Smooth muscle cell (in vitro differentiated cells): ENCODE measurements around the gene SRCAP. TPM values are rescaled to one million over a fixed set of nuclear protein-coding genes. Genes with fewer than 3 reads are reported as not detected.
A peak's percentile ranks its signal among the peaks of the same experiment; 100 is the strongest.
"Not testable (repeated sequence)": the region's sequence is repeated elsewhere in the genome, so short reads cannot be mapped to it uniquely, and the experiment has no call there.

Experiments
- DNase-seq: peaks from one replicate; lab custom pipeline; 2025; ENCODE audit not compliant: unreplicated experiment; lab: John Stamatoyannopoulos, UW
- H2AFZ ChIP-seq: fragments of 200-600 bp; sonication (generic); 2 replicates; pipeline ENCODE4 v1.6.0; 2016; ENCODE audit warnings: antibody characterized with exemption, low read depth, mild to moderate bottlenecking
- H3F3A ChIP-seq: fragments of 200-600 bp; sonication (generic); 2 replicates; pipeline ENCODE4 v1.6.0; 2017; ENCODE audit warnings: antibody characterized with exemption, low read depth
- H3K27ac ChIP-seq: fragments of 200-600 bp; sonication (generic); 2 replicates; pipeline ENCODE4 v1.5.1; 2016; ENCODE audit warnings: low read depth, mild to moderate bottlenecking
- H3K27me3 ChIP-seq: fragments of 200-600 bp; sonication (generic); 2 replicates; pipeline ENCODE4 v1.6.1; 2016; ENCODE audit warnings: low read depth, mild to moderate bottlenecking
- H3K36me3 ChIP-seq: fragments of 200-600 bp; sonication (generic); 2 replicates; pipeline ENCODE4 v1.5.1; 2016; ENCODE audit warnings: low read depth
- H3K4me1 ChIP-seq: fragments of 200-600 bp; sonication (generic); 2 replicates; pipeline ENCODE4 v1.5.1; 2016; ENCODE audit warnings: low read depth
- H3K4me2 ChIP-seq: fragments of 200-600 bp; sonication (generic); 2 replicates; pipeline ENCODE4 v1.6.0; 2016; ENCODE audit warnings: mild to moderate bottlenecking
- H3K4me3 ChIP-seq: fragments of 200-600 bp; sonication (generic); 2 replicates; pipeline ENCODE4 v1.5.1; 2016; ENCODE audit warnings: mild to moderate bottlenecking
- H3K79me2 ChIP-seq: fragments of 200-600 bp; sonication (generic); 2 replicates; pipeline ENCODE4 v1.6.0; 2016; ENCODE audit warnings: low read depth, mild to moderate bottlenecking
- H3K9ac ChIP-seq: fragments of 200-600 bp; sonication (generic); 2 replicates; pipeline ENCODE4 v1.6.0; 2016; ENCODE audit warnings: low read depth
- H3K9me3 ChIP-seq: fragments of 200-600 bp; sonication (generic); replicated peaks from 2 replicates; pipeline ENCODE4 v1.5.1; 2016; ENCODE audit warnings: low read depth
- H4K20me1 ChIP-seq: fragments of 200-600 bp; sonication (generic); 2 replicates; pipeline ENCODE4 v1.6.0; 2016; ENCODE audit warnings: low read depth
- WGBS: methylation state at CpG from one replicate; pipeline ENCODE4 v1.1.7; 2016; ENCODE audit warnings: low lambda C conversion rate; 5-methylcytosine and 5-hydroxymethylcytosine counted together
- polyA plus RNA-seq: library from polyadenylated mRNA; unstranded; fragments of >200 nt; fragmentation: Nextera tagmentation; extraction: Ambion mirVana; gene quantifications from 2 replicates; pipeline ENCODE4 v1.2.1, GENCODE V29; 2016
- total RNA-seq: library from RNA; depleted of rRNA; stranded (reverse); fragments of >200 nt; gene quantifications from 2 replicates; pipeline ENCODE4 v1.2.3, GENCODE V29; 2014
- TF ChIP-seq, protein P1 (sequence below): fragments of 200-600 bp; sonication (generic); IDR thresholded peaks from 2 replicates; pipeline ENCODE4 v1.5.1; 2017; ENCODE audit warnings: borderline replicate concordance, mild to moderate bottlenecking, antibody characterized with exemption; ENCODE audit not compliant: insufficient read depth, poor library complexity, severe bottlenecking

The SRCAP gene
- total and polyA plus RNA-seq, 2 experiments from 2014 or later = 9.0 to 14.5 TPM

DNA sequence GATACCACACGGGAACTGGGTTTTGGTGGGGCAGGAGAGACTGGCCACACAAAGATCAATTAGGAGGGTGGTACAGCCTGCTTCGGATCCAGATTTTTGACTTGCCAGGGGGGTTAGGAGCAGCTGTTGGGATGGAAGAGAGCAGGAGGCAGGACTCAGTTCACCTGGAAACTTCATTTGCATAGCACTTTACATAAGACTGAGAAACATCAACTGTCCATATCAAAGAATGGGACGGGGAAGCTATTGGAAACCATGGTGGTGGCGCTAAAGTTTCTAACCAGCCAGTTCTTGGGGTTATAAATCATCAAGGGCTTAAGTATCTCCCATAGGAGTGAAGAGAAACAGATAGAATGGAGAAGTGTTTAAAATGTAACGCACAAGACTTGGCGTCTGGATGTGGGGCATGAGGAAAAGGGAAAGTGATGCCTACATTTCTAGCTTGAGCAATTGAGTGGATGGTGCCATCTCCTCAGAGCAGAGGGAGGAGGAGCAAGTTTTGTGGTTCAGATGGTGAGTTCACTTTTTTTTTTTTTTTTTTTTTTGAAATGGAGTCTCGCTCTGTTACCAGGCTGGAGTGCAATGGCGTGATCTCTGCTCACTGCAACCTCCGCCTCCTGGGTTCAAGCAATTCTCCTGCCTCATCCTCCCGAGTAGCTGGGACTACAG is 6.4 kb upstream of the SRCAP start:
- WGBS = 44% methylated on average over 10 of the region's 10 CpGs
- H3K4me2 ChIP-seq = no peak overlapping the region
- H2AFZ ChIP-seq = no peak overlapping the region
- TF ChIP-seq, protein P1, sequence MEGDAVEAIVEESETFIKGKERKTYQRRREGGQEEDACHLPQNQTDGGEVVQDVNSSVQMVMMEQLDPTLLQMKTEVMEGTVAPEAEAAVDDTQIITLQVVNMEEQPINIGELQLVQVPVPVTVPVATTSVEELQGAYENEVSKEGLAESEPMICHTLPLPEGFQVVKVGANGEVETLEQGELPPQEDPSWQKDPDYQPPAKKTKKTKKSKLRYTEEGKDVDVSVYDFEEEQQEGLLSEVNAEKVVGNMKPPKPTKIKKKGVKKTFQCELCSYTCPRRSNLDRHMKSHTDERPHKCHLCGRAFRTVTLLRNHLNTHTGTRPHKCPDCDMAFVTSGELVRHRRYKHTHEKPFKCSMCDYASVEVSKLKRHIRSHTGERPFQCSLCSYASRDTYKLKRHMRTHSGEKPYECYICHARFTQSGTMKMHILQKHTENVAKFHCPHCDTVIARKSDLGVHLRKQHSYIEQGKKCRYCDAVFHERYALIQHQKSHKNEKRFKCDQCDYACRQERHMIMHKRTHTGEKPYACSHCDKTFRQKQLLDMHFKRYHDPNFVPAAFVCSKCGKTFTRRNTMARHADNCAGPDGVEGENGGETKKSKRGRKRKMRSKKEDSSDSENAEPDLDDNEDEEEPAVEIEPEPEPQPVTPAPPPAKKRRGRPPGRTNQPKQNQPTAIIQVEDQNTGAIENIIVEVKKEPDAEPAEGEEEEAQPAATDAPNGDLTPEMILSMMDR = no peak
- H3K79me2 ChIP-seq = no peaks in the 10 kb centered on the region
- DNase-seq = no peak
- H3K9ac ChIP-seq = no peak overlapping the region
- no peak overlapping the region for H3K4me3 ChIP-seq
- no peaks in the 10 kb centered on the region for H3K36me3 ChIP-seq
- H4K20me1 ChIP-seq = no peaks in the 10 kb centered on the region
- H3F3A ChIP-seq = no peaks in the 10 kb centered on the region
- peaks cover 2% of the 10 kb centered on the region for H3K4me1 ChIP-seq
- no peaks in the 10 kb centered on the region for H3K9me3 ChIP-seq
- no peaks in the 10 kb centered on the region for H3K27me3 ChIP-seq
- no peak overlapping the region for H3K27ac ChIP-seq

DNA sequence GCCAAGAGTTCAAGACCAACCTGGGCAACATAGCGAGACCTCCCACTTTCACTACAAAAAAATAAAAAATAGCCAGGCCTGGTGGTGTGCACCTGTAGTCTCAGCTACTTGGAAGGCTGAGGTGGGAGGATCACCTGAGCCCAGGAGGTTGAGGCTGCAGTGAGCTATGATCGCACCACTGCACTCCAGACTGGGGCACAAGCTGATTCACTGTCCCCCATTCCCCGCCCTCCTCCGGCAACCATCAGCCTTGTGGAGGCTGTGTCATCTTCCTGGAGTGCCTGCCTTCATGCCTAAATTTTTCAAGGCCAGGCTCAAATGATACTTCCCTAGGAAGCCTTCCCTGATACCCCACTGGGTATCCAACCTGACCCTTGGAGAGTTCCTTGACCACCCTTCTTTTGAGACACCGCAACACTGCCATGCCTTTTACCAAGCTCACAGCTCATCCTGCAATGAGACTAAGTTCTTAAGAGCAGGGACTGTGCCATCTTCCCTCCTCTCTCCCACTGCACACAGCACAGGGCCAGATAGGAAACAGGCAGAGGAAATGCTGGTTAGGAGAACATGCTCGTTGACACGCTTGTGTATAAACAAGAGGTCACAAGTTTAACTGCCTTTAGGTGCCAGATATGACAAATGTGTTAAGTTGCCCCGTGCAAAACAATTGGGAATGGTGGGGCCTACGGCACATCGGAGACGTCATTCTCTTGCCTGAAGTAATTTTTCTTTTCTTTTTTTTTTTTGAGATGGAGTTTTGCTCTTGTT is 3.9 kb upstream of the SRCAP start:
- no peak overlapping the region for H2AFZ ChIP-seq
- TF ChIP-seq, protein P1 = no peak
- no peak overlapping the region for H3K27ac ChIP-seq
- no peak overlapping the region for H3K4me2 ChIP-seq
- peaks cover 9% of the 10 kb centered on the region for H3K79me2 ChIP-seq
- WGBS = 93% methylated on average over 11 of the region's 11 CpGs
- peaks cover 13% of the 10 kb centered on the region for H3K4me1 ChIP-seq
- no peak overlapping the region for H3K4me3 ChIP-seq
- peaks cover 9% of the 10 kb centered on the region for H3F3A ChIP-seq
- H3K36me3 ChIP-seq = no peaks in the 10 kb centered on the region
- no peaks in the 10 kb centered on the region for H3K9me3 ChIP-seq
- peaks cover 9% of the 10 kb centered on the region for H4K20me1 ChIP-seq
- DNase-seq = no peak
- H3K9ac ChIP-seq = no peak overlapping the region
- no peaks in the 10 kb centered on the region for H3K27me3 ChIP-seq

DNA sequence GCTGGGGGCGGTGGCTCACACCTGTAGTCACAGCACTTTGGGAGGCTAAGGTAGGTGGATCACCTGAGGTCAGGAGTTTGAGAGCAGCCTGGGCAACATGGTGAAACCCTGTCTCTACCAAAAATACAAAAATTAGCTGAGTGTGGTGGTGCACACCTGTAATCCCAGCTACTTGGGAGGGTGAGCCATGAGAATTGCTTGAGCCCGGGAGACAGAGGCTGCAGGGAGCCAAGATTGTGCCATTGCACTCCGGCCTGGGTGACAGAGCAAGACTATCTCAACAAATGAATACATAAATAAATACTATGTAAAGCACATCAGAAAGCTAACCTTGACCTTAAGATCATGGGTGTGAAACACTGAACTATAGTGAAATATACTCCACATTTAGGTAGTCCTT is 2.3 kb upstream of the SRCAP start:
- 98% methylated on average over 3 of the region's 3 CpGs for WGBS

DNA sequence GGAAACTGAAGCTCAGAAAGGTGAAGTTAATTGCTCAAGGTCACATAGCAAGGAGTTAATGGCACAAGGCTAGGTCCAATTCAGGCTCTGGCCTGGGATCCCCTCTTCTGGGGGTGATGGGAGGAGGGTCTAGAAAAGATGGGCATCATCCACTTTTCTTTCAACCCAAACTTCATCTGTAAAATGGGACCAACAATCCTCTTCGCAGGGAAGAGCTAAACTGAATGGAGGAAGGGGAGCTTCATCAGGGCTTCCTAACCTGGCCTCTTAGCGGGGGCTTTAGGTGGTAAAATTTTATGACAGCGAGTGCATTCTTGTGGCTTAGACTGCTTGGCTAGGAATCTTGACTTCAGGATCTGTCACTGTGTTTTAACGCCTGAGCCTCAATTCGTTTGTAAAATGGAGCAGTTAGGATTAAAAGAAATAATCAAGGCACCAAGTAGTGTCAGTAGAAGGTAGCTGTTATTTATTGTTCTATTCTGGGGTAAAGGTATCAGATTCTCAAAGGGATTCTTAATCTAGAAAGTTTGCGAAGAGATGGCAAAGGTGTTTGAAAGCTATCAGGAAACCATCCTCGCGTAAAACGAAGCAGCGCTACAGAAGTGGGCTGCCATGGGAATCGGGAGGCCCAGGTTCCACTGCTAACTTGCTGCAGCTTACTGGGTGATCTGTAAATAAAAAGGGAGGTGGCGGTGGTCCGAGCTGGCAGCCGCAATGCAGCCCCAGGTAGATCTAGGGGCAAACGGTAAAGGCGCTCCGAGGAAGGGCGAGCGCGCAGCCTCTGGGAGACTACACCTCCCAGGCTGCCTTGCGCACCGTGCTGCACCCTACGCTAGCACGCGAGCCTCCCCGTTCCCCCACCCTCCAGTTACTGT is 1.5 kb upstream of the SRCAP start:
- H4K20me1 ChIP-seq = peaks cover 30% of the 10 kb centered on the region
- H2AFZ ChIP-seq = peak overlapping the region; percentile 96
- no peaks in the 10 kb centered on the region for H3K9me3 ChIP-seq
- TF ChIP-seq, protein P1 = no peak
- peak overlapping the region; percentile 99 for H3K9ac ChIP-seq
- peaks cover 19% of the 10 kb centered on the region for H3K4me1 ChIP-seq
- no peaks in the 10 kb centered on the region for H3K27me3 ChIP-seq
- H3K36me3 ChIP-seq = no peaks in the 10 kb centered on the region
- peak overlapping the region; percentile 74 for H3K4me3 ChIP-seq
- 11% methylated on average over 26 of the region's 26 CpGs for WGBS
- H3K79me2 ChIP-seq = peaks cover 30% of the 10 kb centered on the region
- peak overlapping the region; percentile 91 for H3K4me2 ChIP-seq
- no peak for DNase-seq
- peak overlapping the region; percentile 100 for H3K27ac ChIP-seq
- H3F3A ChIP-seq = peaks cover 15% of the 10 kb centered on the region

More for the DNA sequence above, 2.3 kb upstream of the SRCAP start:
- H3K27ac ChIP-seq, H3K36me3 ChIP-seq, H3K4me2 ChIP-seq, DNase-seq, H3K27me3 ChIP-seq, H2AFZ ChIP-seq, H3K9ac ChIP-seq, H3K4me3 ChIP-seq, H3K9me3 ChIP-seq: not testable (repeated sequence)
- Histone ChIP-seq H3K79me2 (peaks cover 25% of the 10 kb centered on the region), H3F3A (peaks cover 15% of the 10 kb centered on the region), H3K4me1 (peaks cover 19% of the 10 kb centered on the region), H4K20me1 (peaks cover 25% of the 10 kb centered on the region)
